ENCODE measurements around the gene NPC1L1.

- TF ChIP-seq CTCF (conservative IDR thresholded peaks at IDR 0.05 in 1 of 2, IDR thresholded peaks at IDR 0.05 in 1 of 2; ENCODE audit: extremely low read depth in 1 of 2, insufficient read depth in 1 of 2, low read depth in 1 of 2, low read length in 2 of 2): no peak
- no peak for TF ChIP-seq EZH2 (IDR thresholded peaks at IDR 0.05; ENCODE audit: borderline replicate concordance, low read length)
Measured at GRCh38 chr7:44539669-44540506, 1.2 kb downstream of the NPC1L1 start.
